Amygdala (tissue), 56 donors: ENCODE data around the gene TMCO4.
"Not testable (repeated sequence)": the region's sequence is repeated elsewhere in the genome, so short reads cannot be mapped to it uniquely, and the experiment has no call there.

Source experiments
- DNase-seq, 56 donors: peaks; one replicate each; lab custom pipeline; 2025; lab: John Stamatoyannopoulos, UW

Gene TMCO4

DNA sequence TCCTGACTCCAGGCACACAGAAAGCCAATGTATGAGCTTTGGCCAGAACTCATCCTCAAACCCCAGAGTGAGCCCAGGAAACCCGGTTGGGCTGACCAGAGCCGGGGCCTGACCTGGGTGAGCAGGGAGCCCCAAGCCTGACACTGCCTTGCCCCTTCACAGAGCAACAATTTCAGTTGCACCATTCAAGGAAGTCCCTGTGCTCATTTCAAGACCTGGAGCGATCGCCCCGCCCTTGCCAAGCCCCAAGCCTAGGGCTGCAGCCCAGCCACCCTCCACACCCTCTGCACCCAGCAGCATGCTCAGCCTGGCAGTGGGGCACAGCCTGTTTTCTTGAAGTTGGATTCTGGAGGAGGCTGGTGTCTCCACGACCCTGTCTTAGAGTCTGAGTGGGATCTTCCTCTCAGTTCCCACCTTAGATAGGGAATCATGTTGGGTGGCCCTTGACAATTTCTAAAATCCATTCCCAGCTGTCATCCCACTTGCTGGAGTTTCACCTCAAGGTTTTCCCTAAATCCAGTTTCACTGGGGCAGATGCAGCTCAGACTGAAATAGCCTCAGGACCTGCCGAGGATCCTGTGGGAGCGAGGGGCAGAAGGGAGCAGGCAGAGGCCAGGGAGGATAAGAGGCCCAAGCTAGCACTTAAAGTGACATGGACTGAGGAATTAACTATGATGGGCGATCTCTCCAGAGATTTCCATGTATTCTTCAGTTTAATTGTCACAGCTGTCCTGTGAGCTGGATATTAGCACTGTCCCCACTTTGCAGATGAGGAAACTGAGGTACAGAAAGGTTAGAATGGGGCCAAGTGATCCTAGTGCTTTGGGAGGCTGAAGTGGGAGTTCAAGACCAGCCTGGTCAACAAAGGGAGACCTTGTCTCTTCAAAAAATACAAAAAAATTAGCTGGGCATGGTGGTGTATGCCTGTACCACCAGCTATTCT, 153.1 kb downstream of the TMCO4 start:
- no peak for DNase-seq

DNA sequence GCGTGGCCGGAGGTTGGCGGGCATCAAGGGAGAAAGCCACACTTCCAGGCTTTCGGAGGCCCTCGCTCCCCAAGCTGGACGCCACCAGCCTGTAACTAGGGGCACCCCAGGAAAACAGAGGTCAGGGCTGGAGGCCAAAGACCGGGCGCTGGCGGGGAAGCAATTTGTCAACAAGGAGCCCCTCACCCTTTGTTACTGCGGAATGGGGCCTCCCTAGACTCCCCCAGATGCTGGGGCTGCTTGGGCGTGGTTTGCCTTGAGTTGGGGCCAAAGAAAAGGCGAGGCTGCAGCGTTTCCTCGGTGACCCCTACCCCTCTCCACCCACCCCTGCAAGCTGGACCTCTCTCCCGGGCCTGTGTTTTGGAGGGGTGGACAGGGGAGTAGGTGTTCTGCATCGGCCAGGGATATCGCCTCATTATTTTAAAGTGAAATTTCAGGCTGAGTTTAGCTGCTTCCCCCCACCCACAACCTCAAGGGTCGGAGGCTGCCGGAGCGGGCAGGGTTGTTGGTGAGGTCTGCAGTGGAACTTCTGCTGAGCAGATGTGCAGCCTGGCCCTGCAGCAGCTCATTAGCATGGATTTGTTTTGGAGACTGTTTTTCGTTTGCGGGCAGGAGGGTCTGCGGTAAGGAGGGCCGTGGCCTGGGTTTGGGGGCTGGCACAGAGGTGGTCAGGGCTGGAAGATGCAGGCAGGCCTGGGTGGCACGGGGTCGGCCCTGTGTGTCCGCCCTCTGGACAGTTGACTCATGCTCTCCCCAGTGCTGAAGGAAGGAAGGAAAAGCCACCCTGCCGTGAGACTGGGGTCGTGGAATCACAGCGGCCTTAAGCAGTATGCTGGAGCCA, 154.1 kb downstream of the TMCO4 start:
- DNase-seq = no peak

DNA sequence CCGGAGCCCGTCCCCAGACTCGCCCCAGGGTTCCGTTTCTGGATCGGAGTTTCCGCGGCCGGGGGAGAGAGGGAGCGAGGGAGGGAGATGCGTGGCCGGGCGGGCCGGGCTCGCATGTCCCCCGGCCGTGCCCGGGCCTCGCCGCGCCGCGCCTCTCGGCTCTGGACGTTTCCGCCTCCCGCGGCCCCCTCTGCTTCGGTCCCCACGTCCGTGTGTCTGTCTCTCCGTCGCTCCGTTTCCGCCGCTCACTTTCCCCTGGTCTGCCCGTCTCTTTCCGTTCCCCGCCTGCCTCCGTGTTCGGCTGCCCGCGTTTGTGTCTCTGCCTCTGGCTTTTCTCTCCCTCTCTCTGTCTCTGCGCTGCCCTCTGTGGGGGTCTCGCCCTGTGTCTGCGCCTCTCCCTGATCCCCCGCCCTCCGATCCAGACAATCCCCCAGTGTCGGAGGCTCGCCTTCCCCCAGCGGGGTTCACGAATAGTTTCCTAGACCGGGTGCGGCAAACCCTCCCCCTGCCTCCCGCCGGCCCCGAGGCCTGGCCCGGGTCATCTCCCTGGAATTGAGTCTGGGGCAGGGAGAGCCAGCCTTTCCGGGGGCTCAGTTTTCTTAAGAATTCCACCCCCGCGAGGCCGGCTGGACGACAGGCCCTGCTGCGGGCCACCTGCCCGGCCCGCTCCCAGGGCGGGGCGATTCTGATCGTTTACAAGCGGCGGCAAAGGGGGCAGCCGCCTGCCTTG, 154.9 kb downstream of the TMCO4 start:
- DNase-seq = peak in 2 of 56 donors; percentile 37 to 48

- DNase-seq = no peak
Observed at GRCh38 chr1:19644395-19644680, 155.4 kb downstream of the TMCO4 start.

- DNase-seq = peak in 20 of 56 donors; percentile 15 to 60 (median 28)
Observed at GRCh38 chr1:19643602-19644394, 155.9 kb downstream of the TMCO4 start, which contains the start of gene NBL1. Gene NBL1, plus strand, starts transcription at chr1:19644311. Its CDS starts 10,720 bp downstream, at chr1:19655031.

- no peak for DNase-seq
Observed at GRCh38 chr1:19643121-19643520, 156.6 kb downstream of the TMCO4 start.

- no peak for DNase-seq
Observed at GRCh38 chr1:19640363-19641316, 159.1 kb downstream of the TMCO4 start.

DNA sequence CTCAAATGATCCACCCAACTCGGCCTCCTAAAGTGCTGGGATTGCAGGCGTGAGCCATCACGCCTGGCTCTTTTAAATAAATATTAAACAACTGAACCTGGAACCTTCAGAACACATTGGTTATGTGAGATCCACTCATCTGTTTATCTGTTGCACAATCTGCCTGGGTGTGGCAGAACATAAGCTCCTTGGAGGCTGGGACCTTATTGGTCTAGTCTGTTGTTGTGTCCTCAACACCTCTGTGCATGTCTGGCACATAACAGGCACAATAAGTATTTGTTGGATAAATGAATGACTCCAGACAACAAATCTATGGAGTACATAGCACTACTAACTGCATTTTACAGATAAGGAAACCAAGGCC, 159.7 kb downstream of the TMCO4 start:
- DNase-seq = no peak

GRCh38 chr1:19639228-19639627, 160.5 kb downstream of the TMCO4 start:
- not testable (repeated sequence) for DNase-seq

DNA sequence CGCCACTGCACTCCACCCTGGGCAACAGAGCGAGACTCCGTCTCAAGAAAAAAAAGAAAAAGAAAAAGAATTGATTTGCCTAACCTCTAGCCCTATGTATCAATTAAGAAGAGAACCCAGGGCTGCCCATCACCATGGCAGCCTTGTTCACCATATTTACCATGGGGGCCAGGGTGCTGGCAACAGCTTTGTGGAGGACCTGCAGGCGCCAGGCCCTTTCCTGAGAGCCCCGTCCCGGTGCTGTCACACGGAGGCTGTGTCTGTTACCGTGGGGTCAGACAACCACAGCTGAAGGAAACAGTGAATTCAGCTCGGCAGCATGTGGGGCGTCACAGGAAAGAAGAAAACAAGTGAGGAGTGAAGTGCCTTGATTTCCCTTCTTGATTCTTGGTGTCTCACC, 162.1 kb downstream of the TMCO4 start:
- DNase-seq = no peak

- DNase-seq = not testable (repeated sequence)
Observed at GRCh38 chr1:19636749-19637148, 163.0 kb downstream of the TMCO4 start.

- DNase-seq = no peak
Observed at GRCh38 chr1:19636065-19636464, 163.7 kb downstream of the TMCO4 start.

DNA sequence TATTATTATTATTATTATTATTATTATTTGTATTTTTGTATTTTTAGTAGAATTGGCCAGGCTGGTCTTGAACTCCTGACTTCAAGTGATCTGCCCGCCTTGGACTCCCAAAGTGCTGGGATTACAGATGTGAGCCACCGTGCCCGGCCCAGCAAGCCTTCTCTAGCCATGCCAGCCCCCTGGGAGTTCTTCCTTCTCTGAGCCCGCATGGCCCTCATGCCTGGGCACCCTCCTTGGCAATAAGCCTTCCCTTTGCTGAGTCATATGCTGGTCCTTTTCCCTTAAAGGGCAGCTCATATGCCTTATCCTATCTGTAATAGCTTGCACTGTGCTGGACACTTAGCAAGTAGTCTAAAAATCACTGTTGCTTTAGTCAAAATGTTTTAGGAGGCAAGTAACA, 164.1 kb downstream of the TMCO4 start:
- DNase-seq = no peak

- not testable (repeated sequence) for DNase-seq
Observed at GRCh38 chr1:19635064-19635463, 164.7 kb downstream of the TMCO4 start.

DNA sequence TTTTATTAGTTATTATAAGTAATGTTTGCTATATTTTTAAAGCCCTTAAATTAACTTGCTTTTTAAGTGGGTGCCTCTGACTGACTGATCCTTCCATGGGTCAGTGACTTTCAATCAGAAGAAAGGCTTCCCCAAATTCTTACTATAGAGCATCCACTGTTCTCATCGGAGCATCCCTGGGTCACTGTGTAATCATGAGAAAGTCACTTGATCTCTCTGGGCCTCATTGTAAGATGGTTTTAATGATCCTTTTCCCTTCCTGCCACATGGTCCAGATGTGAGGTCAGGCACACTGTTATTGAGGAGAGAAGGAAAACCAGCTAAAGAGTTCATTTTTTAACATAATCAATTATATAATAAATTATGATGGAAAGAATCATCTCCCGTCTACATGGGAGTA, 166.6 kb downstream of the TMCO4 start:
- DNase-seq = no peak
